Inflammatory macrophage (primary cell): ENCODE data around the gene TBCEL.
"Not testable (repeated sequence)": the region's sequence is repeated elsewhere in the genome, so short reads cannot be mapped to it uniquely, and the experiment has no call there.

ENCODE experiments used
- DNase-seq, 2 donors: peaks; one replicate each; pipeline ENCODE4 v3.0.0-alpha.2; 2020 to 2022

Gene TBCEL

GRCh38 chr11:121109471-121109870, 85.6 kb downstream of the TBCEL start:
- no peak for DNase-seq

DNA sequence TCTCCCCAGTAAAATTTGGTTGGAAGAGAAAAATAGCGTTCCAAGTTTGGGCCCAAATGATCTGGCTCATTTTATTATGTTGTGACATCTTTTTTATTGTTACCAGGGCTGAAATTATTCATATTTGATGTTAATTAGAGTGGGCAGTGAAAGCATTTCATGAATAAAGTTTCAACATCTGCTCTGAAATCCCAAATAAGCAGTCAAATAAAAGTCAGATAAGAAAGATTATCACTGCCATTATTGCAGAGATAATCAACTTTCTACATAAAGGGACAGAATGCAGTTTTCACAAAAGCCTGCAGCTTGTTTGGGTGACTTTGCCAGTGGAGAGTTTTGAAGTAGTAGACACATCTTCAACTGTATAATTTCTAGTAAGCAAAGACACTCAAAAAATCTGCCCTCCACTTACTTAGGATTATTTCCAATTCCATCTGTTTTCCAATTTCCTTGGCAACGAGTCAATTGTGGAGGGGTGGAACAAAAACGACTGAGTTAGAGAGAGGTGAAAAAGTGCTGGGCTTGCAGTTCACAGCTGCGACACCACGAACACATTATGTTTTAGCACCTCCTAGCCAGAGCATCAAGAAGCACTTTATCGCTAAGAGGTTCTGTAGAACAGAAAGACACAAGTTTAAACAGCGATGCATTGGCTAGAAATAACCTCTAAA, 86.1 kb downstream of the TBCEL start:
- no peak for DNase-seq

DNA sequence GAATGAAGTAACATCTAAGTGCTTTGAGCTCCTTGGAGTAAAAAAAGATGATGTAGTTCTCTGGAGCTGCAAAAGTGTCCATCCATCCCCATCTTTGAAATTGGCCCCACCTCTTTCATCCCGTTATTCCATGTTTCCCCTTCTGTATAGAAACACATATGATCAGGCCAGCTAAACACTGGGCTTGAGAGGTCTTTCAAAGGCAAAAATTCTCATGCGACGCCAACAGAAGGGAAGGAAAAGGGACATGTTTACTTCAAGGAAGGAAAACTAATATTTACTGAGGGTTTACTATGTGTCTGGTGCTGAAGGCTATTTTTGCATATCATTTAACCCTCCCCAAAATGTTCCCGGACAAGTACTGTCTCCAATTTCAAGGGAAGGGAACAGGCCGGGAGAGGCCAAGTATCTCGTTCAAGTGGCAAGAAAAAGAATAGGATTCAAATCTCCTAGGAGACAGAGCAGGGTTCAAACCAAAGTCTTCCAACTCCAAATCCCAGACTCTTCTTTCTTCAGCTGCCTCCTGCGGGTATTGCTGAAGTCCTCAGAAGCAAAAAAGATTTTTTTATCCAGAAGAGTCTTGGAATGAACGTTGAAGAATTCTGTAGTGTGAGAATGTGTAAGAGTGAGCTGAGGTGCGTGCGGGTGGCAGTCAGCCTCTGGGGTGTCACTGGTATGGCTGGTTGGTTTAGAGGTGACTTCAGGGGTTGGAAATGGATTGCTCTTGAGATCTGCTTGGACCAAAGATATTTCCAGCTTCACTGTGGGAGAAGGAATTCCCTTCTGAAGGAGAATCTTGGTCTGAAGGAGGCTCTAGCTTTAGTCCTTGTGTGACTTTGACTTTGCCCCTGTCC, 87.2 kb downstream of the TBCEL start:
- no peak for DNase-seq

DNA sequence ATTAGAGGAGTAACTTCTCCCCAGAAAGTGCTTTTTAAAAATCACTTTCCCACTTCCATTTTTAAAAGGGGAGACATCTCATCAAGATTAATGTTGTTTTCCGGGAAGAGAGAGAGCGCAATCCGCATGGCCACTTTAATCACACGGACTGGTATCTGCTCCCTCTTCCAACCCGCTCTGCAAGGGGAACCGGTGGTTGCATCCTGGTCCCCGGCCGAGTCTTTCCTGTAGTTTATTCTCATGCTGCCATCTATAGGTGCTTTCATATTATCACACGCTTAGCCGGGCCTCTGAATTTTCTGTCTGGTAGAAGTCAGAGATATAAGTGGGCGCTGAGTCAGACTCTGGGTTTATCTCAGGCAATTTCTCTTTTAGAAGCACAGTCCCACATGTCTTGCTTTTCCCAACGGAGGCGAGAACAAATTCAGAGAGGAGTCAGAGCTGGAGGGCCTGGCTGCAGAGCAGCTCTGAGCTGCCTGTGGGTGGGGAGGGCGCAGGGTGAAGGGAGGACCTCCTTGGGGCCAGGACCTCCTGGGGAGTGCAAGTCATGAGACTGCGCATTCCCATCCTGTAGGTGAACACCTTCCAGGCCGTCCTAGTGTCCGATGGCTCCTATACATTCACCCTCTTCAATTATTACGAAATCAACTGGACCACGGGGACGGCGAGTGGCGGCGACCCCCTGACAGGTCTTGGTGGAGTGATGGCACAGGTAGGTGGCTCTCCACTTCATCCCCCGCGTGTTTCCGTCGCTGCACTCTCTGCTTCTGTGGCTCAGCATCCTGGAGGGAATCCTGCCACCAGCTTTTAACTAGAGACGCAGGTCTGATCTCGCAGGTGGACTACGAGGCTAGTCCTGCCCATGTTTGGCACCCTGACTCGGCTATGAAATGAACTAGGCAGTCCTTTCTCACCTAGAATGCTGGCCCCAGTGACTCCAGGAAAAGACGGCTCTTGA, 88.9 kb downstream of the TBCEL start:
- DNase-seq, result peak; percentile 57 to 74

GRCh38 chr11:121113611-121114010, 89.7 kb downstream of the TBCEL start:
- DNase-seq, result no peak

DNA sequence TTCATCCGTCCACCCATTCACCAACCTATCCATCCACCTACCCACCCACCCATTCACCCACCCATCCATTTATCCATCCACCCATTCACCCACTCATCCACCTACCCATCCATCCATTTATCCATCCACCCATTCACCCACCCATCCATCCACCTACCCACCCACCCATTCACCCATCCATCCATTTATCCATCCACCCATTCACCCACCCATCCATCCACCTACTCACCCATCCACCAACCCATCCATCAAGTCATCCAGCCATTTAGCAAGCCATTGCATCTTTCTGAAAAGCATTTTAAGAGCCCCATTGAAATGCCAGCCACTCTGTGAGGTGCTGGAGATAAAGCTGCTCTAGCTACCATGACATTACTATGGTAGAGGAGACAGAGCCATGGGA, 91.1 kb downstream of the TBCEL start:
- DNase-seq, result not testable (repeated sequence)

DNA sequence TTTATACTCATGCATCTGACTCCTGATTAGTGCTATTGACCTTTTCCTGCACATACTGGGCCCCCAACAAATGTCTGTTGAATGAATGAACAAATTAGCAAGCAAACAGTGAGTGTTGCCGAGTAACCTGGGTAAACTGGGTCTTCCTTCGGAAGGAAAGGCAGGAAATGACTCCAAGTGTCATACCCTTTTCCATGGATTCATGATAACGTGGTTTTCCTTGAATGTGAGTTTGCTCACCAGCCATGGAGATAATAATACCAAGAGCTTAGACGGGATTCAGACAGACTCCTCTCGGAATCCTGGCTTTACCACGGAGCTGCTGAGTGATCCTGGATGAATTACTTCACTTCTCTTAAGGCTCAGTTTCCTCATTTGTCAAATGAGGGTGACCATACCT, 93.9 kb downstream of the TBCEL start:
- DNase-seq, result no peak

- DNase-seq, result no peak
Measured at GRCh38 chr11:121119440-121119839, 95.5 kb downstream of the TBCEL start.

DNA sequence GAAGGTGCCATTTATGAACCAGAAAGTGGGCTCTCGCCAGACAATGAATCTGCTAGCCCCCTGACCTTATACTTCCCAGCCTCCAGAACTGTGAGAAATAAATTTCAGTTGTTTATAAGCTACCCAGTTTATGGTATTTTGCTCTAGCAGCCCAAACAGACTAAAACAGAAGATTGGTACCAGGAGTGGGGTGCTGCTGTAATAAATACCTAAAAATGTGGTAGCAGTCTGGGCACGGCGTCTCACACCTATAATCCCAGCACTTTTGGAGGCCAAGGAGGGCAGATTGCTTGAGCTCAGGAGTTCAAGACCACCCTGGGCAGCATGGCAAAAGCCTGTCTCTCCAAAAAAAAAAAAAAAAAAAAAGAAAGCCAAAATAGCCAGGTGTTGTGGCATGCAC, 98.4 kb downstream of the TBCEL start:
- DNase-seq, result no peak

GRCh38 chr11:121123496-121124069, 99.7 kb downstream of the TBCEL start:
- DNase-seq, result no peak

- no peak for DNase-seq
Measured at GRCh38 chr11:121127809-121128208, 103.9 kb downstream of the TBCEL start.

- no peak for DNase-seq
Measured at GRCh38 chr11:121129362-121130340, 105.7 kb downstream of the TBCEL start.

- DNase-seq, result no peak
Measured at GRCh38 chr11:121131656-121132055, 107.8 kb downstream of the TBCEL start.

DNA sequence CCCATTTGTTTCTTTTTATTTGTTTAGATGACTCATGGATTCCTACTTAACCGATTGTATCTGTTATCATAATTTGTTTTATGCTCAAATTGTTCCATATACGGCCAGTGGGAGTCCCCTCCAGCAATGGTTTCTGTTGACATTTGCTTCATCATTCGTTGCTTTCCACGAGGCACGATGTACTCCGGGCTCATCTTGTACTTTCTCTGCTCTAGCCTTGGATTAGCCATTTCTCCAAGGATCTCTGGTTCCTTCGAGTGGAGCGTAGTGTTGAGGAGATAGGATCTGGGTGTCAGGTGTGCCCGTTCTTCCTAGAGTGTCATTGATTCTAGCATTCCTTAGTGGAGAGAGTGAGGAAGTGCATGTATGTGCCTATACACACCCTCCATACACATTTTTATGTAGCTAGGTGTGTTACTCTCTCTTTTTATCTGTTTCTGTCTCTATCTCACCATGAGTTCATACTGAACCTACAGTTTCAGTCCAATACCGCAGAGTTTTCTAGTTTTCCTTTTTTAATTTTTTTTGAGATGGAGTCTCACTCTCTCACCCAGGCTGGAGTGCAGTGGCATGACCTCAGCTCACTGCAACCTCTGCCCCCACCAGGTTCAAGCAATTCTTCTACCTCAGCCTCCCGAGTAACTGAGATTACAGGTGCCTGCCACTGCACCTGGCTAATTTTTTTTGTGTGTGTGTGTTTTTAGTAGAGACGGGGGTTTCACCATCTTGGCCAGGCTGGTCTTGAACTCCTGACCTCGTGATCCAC, 108.5 kb downstream of the TBCEL start:
- DNase-seq, result no peak

DNA sequence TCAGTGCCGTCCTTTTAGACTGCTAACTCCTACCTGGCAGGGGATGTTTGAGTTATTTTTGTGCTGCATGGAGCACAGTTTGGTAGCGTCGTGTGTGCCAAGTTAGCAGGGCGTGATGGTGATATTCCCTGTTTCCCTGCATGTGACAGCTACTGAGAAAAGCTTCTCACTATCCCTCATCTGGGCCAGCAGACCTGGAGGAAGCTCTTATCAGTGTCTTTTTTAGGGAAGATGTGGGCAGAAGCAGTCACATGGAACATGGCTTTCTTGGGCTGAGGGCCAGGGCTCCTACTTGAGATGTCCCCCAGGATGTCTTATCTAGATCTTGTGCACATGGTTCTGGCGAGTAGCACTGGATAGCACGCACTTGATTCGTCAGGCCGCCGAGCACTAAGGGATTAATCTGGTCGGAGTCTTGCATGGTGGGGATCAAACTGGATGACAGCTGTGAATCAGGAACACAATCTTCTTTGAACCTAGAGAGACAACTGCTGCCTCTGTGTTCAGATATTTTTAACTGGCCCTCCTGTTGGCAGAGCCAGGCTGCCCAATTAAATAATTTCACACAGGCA, 110.9 kb downstream of the TBCEL start:
- no peak for DNase-seq

DNA sequence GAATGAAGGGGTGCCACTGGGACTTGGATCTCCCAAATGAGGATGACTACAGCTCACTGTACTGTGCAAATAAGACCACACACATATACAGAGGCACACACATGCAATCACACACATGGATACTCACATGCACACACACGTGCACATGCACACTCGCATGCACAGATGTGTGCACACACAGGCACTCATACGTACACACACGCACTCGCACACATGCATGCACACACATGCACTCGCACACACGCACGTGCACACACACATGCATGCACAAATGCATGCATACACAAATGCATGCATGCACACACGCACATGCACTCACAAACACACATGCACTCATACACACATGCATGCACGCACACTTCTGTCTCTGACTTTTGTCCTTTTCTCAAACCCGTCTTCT, 113.1 kb downstream of the TBCEL start:
- no peak for DNase-seq

DNA sequence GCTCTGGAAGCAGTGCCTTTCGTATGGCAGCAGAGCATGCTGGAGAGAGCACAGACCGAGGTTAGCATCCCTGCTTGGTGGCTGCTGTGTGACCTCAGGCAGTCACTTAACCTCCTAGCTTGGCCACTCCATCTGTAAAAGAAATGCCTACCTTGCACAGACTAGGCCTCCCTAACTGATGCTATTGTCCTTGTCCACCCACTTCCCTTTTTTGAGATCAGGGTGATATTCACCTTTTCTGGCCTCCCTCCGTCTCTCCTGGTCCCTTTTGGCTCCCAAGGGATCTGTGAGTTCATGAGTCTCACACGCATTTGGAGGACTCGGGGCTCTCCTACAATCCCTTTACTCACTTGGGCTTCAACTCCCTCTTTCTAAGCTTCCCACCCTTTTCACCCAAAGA, 114.4 kb downstream of the TBCEL start:
- DNase-seq, result no peak

- DNase-seq, result no peak
Measured at GRCh38 chr11:121140369-121140768, 116.5 kb downstream of the TBCEL start.
